ENCODE data around the gene OSBPL3.
"Not testable (repeated sequence)": the region's sequence is repeated elsewhere in the genome, so short reads cannot be mapped to it uniquely, and the experiment has no call there.

Gene OSBPL3

GRCh38 chr7:24979863-24980533 is at the start of gene OSBPL3:
Gene OSBPL3 (minus strand): TSS chr7:24980178. CDS start chr7:24892472, 87,706 bp downstream.
- peak; percentile 98 for DNase-seq

- peak; percentile 25 for DNase-seq
Measured at GRCh38 chr7:25029075-25029474, 49.1 kb upstream of the OSBPL3 start.

- peak; percentile 32 for DNase-seq
Measured at GRCh38 chr7:25028370-25029021, 48.5 kb upstream of the OSBPL3 start.

- DNase-seq, result no peak
Measured at GRCh38 chr7:25026156-25026555, 46.2 kb upstream of the OSBPL3 start.

- no peak for DNase-seq
Measured at GRCh38 chr7:25025218-25025671, 45.3 kb upstream of the OSBPL3 start.

GRCh38 chr7:25024066-25024465 is 44.1 kb upstream of the OSBPL3 start:
- DNase-seq, result no peak

- not testable (repeated sequence) for DNase-seq
Measured at GRCh38 chr7:25017671-25018070, 37.7 kb upstream of the OSBPL3 start.

- DNase-seq, result no peak
Measured at GRCh38 chr7:25014756-25015155, 34.8 kb upstream of the OSBPL3 start.

GRCh38 chr7:25012710-25013109 is 32.7 kb upstream of the OSBPL3 start:
- not testable (repeated sequence) for DNase-seq

- DNase-seq, result no peak
Measured at GRCh38 chr7:25012254-25012653, 32.3 kb upstream of the OSBPL3 start.

GRCh38 chr7:25009257-25009656 is 29.3 kb upstream of the OSBPL3 start:
- DNase-seq, result no peak

GRCh38 chr7:25007668-25008067 is 27.7 kb upstream of the OSBPL3 start:
- no peak for DNase-seq

GRCh38 chr7:25006276-25006675 is 26.3 kb upstream of the OSBPL3 start:
- no peak for DNase-seq

- DNase-seq, result no peak
Measured at GRCh38 chr7:25005658-25006057, 25.7 kb upstream of the OSBPL3 start.

GRCh38 chr7:25002786-25003185 is 22.8 kb upstream of the OSBPL3 start:
- DNase-seq, result no peak

- DNase-seq, result no peak
Measured at GRCh38 chr7:24995466-24995865, 15.5 kb upstream of the OSBPL3 start.

- no peak for DNase-seq
Measured at GRCh38 chr7:24992314-24992713, 12.3 kb upstream of the OSBPL3 start.

GRCh38 chr7:24991353-24991752 is 11.4 kb upstream of the OSBPL3 start:
- DNase-seq, result no peak

- no peak for DNase-seq
Measured at GRCh38 chr7:24987331-24987842, 7.4 kb upstream of the OSBPL3 start.

- no peak for DNase-seq
Measured at GRCh38 chr7:24982917-24983316, 2.9 kb upstream of the OSBPL3 start.

GRCh38 chr7:24981171-24981951 is 1.4 kb upstream of the OSBPL3 start:
- DNase-seq, result peak; percentile 74

- peak; percentile 57 for DNase-seq
Measured at GRCh38 chr7:24980534-24981170, 674 bp upstream of the OSBPL3 start.

- DNase-seq, result peak; percentile 84
Measured at GRCh38 chr7:24979470-24979862, 512 bp downstream of the OSBPL3 start.

Measured in stimulated activated CD8-positive, alpha-beta memory T cell treated with anti-CD3 and anti-CD28 coated beads, Interleukin-4, amount 100 ng/mL, for 48 hours (primary cell).